Kidney epithelial cell (primary cell): ENCODE data around the gene TRMT10C. TPM values are rescaled to one million over a fixed set of nuclear protein-coding genes. Genes with fewer than 3 reads are reported as not detected.

Source experiments
- DNase-seq: peaks from one replicate; pipeline ENCODE4 v3.0.0-alpha.2; 2010; ENCODE audit warnings: low read depth
- H3K27me3 ChIP-seq: 2 replicates; pipeline ENCODE4 v1.6.0; 2011; ENCODE audit warnings: low read length; ENCODE audit not compliant: control insufficient read depth, insufficient read depth
- H3K36me3 ChIP-seq: 2 replicates; pipeline ENCODE4 v1.5.1; 2011; ENCODE audit warnings: low read length; ENCODE audit not compliant: control insufficient read depth, insufficient read depth
- H3K4me3 ChIP-seq: 2 replicates; pipeline ENCODE4 v1.5.1; 2011; ENCODE audit warnings: low read depth, mild to moderate bottlenecking, control low read depth, low read length
- CTCF ChIP-seq: IDR thresholded peaks from 2 replicates; pipeline ENCODE4 v1.5.1; 2011; ENCODE audit warnings: mild to moderate bottlenecking, moderate library complexity, low read length, control low read depth, inconsistent platforms; ENCODE audit not compliant: insufficient read depth, poor library complexity, severe bottlenecking
- total RNA-seq: library from RNA; depleted of rRNA; stranded (reverse); fragments of >200 nt; gene quantifications from 2 replicates; pipeline ENCODE4 v1.2.3, GENCODE V29; 2015

TRMT10C gene
- total RNA-seq, 1 donor from 2014 or later, result 43.7 TPM

DNA sequence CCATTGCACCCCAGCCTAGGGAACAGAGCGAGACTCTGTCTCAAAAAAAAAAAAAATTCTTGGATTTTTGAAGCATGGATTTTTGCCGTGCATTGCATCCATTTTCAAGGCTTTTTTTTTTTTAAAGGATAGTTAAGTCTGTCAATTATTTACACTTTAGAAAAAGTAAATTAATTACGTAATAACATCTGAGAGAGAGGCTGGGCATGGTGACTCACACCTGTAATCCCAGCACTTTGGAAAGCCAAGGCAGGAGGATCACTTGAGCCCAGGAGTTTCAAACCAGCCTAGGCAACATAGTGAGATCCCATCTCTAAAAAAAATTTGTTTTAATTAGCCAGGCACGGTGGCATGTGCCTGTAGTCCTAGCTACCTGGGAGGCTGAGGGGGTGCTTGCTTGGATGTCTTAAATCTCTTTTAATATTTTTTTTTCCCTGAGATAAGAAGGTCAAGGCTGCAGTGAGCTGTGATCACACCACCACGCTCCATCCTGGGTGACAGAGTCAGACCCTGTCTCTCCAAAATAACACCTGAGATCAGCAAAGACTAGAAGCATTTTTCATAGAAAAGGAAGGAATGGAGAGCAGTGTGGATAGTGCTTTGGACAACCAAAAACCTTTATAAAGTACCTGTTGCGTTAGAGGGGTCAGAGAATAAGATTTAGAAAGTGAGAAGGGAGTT lies 41.8 kb upstream of the TRMT10C start:
- Histone ChIP-seq H3K27me3 (no peaks in the 10 kb centered on the region), H3K4me3 (no peak overlapping the region), H3K36me3 (no peaks in the 10 kb centered on the region)
- TF ChIP-seq CTCF, result no peak
- no peak for DNase-seq

GRCh38 chr3:101521211-101521701 lies 40.4 kb upstream of the TRMT10C start:
- Histone ChIP-seq H3K27me3 (no peaks in the 10 kb centered on the region), H3K4me3 (no peak overlapping the region), H3K36me3 (no peaks in the 10 kb centered on the region)
- no peak for TF ChIP-seq CTCF
- no peak for DNase-seq

DNA sequence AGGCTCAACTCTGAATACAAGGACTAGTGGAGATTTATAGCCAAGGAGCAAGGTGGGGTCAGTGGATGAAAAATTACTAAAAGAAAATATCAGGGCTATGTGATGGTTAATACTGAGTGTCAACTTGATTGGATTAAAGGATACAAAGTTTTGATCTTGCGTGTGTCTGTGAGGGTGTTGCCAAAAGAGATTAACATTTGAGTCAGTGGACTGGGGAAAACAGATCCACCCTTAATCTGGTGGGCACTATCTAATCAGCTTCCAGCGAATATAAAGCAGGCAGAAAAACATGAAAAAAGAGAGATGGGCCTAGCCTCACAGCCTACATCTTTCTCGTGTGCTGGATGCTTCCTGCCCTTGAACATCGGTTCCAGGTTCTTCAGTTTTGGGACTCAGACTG lies 34.2 kb upstream of the TRMT10C start:
- TF ChIP-seq CTCF, result no peak

DNA sequence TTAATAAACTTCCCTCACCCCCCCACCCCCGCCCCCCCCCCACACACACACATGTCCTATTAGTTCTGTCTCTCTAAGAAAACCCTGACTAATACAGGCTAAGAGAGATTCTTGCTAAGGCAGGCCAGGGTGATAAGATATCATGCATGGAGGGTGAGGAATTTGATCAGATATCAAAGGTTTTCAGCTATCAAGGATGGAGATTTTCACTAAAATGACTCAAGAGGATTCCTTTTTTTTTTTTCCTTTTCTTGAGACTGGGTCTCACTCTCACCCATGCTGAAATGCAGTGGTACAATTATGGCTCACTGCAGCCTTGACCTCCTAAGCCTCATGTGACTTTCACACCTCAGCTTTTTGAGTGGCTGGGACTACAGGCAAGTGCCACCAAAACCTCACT lies 33.8 kb upstream of the TRMT10C start:
- Histone ChIP-seq H3K4me3 (no peak overlapping the region), H3K36me3 (no peaks in the 10 kb centered on the region), H3K27me3 (no peaks in the 10 kb centered on the region)
- TF ChIP-seq CTCF, result no peak
- DNase-seq, result no peak

More for the DNA sequence above, 34.2 kb upstream of the TRMT10C start:
- DNase-seq, result no peak
- H3K27me3 ChIP-seq, result no peaks in the 10 kb centered on the region
- H3K36me3 ChIP-seq, result no peaks in the 10 kb centered on the region
- no peak overlapping the region for H3K4me3 ChIP-seq

DNA sequence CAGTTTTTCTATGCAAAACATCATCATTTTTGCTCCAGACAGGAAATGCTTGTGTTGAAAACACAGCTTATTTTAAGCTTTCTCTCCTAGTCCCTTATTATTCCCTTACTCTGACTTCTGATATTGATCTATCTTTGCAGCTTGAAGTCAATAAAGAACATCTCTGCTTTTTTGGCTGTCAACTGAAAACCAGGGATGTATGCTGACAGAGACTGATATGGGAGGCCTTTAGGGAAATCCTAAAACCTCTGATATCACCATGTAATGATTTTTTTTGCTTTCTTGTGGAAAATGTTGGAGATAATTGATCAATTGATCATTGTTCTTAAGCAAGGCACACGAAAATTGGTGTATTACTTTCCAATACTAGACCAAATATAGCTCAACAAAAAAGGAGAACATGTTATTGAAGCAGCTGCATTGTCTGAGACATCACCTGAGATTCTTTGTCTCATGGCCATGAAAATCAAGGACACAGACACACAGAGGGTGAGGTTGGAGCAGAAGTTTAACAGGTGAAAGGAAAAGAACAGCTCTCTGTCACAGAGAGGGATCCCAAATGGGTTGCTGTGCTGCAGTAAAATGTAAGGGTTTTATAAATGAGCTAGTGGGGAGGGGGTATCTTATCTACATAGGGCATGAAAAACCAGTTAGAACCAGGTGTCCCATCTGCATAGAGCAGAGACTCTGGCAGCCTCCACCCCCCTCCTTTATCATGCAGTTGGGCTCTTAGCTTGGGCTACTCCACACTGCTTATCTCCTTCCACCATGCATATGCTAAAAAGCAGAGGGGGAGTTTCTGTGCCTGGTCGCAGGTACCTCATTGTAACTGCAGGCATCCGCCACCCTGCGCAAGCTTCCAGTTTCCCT lies 31.6 kb upstream of the TRMT10C start:
- Histone ChIP-seq H3K36me3 (no peaks in the 10 kb centered on the region), H3K4me3 (no peak overlapping the region), H3K27me3 (no peaks in the 10 kb centered on the region)
- DNase-seq, result no peak
- TF ChIP-seq CTCF, result no peak
